ENCODE results near the gene CRLF2.

DNA sequence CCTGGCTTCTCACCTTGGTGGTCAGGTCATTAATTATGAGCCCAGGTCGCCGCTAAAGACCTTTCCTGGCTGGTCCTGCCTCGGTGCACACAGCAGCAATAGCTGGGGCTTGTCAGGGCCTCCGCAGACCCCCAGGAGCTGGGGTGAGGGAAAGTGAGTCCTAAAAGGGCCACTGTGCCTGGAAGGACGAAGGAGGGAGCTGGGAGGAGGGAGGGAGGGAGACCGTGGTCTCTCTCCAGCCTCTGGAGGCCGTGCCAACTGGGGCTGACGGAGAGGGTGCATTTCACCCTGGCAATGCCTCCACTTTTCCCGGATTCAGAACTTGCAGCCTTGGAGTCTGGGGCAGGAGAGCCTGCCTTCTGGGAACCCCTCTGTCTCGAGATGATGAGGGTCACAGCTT is 60.4 kb downstream of the CRLF2 start:
- TF ChIP-seq CEBPB (IDR thresholded peaks at IDR 0.05; ENCODE audit: borderline replicate concordance in 1 of 2, low read depth in 2 of 2, low read length in 2 of 2): no peak
- TF ChIP-seq, protein P1, sequence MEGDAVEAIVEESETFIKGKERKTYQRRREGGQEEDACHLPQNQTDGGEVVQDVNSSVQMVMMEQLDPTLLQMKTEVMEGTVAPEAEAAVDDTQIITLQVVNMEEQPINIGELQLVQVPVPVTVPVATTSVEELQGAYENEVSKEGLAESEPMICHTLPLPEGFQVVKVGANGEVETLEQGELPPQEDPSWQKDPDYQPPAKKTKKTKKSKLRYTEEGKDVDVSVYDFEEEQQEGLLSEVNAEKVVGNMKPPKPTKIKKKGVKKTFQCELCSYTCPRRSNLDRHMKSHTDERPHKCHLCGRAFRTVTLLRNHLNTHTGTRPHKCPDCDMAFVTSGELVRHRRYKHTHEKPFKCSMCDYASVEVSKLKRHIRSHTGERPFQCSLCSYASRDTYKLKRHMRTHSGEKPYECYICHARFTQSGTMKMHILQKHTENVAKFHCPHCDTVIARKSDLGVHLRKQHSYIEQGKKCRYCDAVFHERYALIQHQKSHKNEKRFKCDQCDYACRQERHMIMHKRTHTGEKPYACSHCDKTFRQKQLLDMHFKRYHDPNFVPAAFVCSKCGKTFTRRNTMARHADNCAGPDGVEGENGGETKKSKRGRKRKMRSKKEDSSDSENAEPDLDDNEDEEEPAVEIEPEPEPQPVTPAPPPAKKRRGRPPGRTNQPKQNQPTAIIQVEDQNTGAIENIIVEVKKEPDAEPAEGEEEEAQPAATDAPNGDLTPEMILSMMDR (IDR thresholded peaks at IDR 0.05 in 2 of 3, conservative IDR thresholded peaks at IDR 0.05 in 1 of 3; ENCODE audit: control insufficient read depth in 2 of 3, extremely low read depth in 1 of 3, insufficient read depth in 1 of 3, low read depth in 3 of 3, low read length in 3 of 3): no peak
- no peak for TF ChIP-seq HDAC6 (IDR thresholded peaks at IDR 0.05; ENCODE audit: unreplicated experiment)
- no peak for TF ChIP-seq SIX5 (IDR thresholded peaks at IDR 0.05; ENCODE audit: low read depth, low read length, severe bottlenecking)
- TF ChIP-seq NFXL1 (IDR thresholded peaks at IDR 0.05; ENCODE audit: borderline replicate concordance): no peak
- no peak for TF ChIP-seq EP300 (IDR thresholded peaks at IDR 0.05; ENCODE audit: borderline replicate concordance in 1 of 2, control insufficient read depth in 1 of 2, low read depth in 2 of 2, low read length in 2 of 2)

All from GM12878 (cell line).